Heart left ventricle (tissue), 16 donors: ENCODE results near the gene FAM187B. TPM values are rescaled to one million over a fixed set of nuclear protein-coding genes. Genes with fewer than 3 reads are reported as not detected.

Source experiments
- ATAC-seq, 4 donors: fragments of 200-7000 bp; cut with Tn5 transposase; one replicate each; pipeline ENCODE4 v1.9.1; 2020 to 2022; ENCODE audit warnings: moderate library complexity in 4 of 4, mild to moderate bottlenecking in 3 of 4, moderate number of reproducible peaks in 1 of 4
- DNase-seq, 5 donors: peaks; one replicate each; pipeline ENCODE4 v3.0.0-alpha.2; 2020
- H3K27ac ChIP-seq, 12 donors: fragments of 200-600 bp; sonication (generic) in 4 of 12; one replicate each; pipeline versions ENCODE4 v1.5.0 to v1.8.0; 2016 to 2022; ENCODE audit warnings: mild to moderate bottlenecking in 2 of 12
- H3K27me3 ChIP-seq, 9 donors: fragments of 200-600 bp; sonication (generic) in 2 of 9; one replicate each; pipeline versions ENCODE4 v1.5.1 to v1.8.0; 2016 to 2022; ENCODE audit warnings: mild to moderate bottlenecking in 3 of 9
- H3K36me3 ChIP-seq, 9 donors: fragments of 200-600 bp; sonication (generic) in 2 of 9; one replicate each; pipeline versions ENCODE4 v1.5.0 to v1.8.0; 2018 to 2022; ENCODE audit warnings: mild to moderate bottlenecking in 2 of 9
- H3K4me1 ChIP-seq, 12 donors: fragments of 200-600 bp; sonication (generic) in 4 of 12; one replicate each; pipeline versions ENCODE4 v1.5.0 to v1.8.0; 2016 to 2022; ENCODE audit warnings: mild to moderate bottlenecking in 3 of 12
- H3K4me3 ChIP-seq, 12 donors: fragments of 200-600 bp; sonication (generic) in 4 of 12; one replicate each; pipeline versions ENCODE4 v1.5.0 to v1.8.0; 2017 to 2022; ENCODE audit warnings: mild to moderate bottlenecking in 9 of 12, moderate library complexity in 4 of 12
- H3K9me3 ChIP-seq, 12 donors: fragments of 200-600 bp; sonication (generic) in 4 of 12; one replicate each; pipeline versions ENCODE4 v1.5.0 to v1.8.0; 2016 to 2022; ENCODE audit warnings: mild to moderate bottlenecking in 1 of 12
- POLR2A ChIP-seq, 2 donors: fragments of 450-650 bp; IDR thresholded peaks; one replicate each; pipeline ENCODE4 v1.6.1; 2017; ENCODE audit warnings: antibody characterized with exemption in 2 of 2, mild to moderate bottlenecking in 2 of 2, moderate library complexity in 2 of 2
- WGBS, 4 donors: extraction: QIAGEN DNeasy Blood & Tissue Kit in 2 of 4; methylation state at CpG; one replicate each; pipeline versions ENCODE4 v1.1.5 to v1.1.7; 2013 to 2018; 5-methylcytosine and 5-hydroxymethylcytosine counted together
- intact Hi-C, 10 donors: fragments of 100-400 bp; cut with DNase I; formaldehyde crosslinking; loops; one replicate each; pipeline versions ENCODE4 v1.11.1 to v1.14.2; 2022
- polyA plus RNA-seq, 2 donors: library from polyadenylated mRNA; stranded (reverse); fragments of 200-250 nt; gene quantifications; one replicate each; pipeline ENCODE4 v1.2.3, GENCODE V29; 2013
- total RNA-seq, 9 donors: library from RNA; depleted of rRNA in 2 of 9; stranded (reverse); fragments of >200 nt in 2 of 9; fragmentation: NEBNext Ultra II Directional in 3 of 9; extraction: Animal tissue kit (Norgen Biotek cat#: 25700) in 3 of 9; gene quantifications; one replicate each; pipeline versions ENCODE4 v1.1.0 to v1.2.4, GENCODE V29; 2016 to 2023
- TF ChIP-seq, protein P1 (sequence below), 12 donors: fragments of 200-600 bp; sonication (generic) in 4 of 12; IDR thresholded peaks; one replicate each; pipeline versions ENCODE4 v1.5.0 to v1.8.0; 2018 to 2022; ENCODE audit warnings: antibody characterized with exemption in 12 of 12, mild to moderate bottlenecking in 5 of 12
- donor health status: ischemic (EF 13 %, LVEDD 7.1; RV severe dilation, severe dysfunction).
- donor health status: healthy with polysubstance abuse.
- donor health status: DM: no; HTN: yes; CAD: no.
- donor health status: DM: no; HTN: no; CAD: no.
- donor health status: ischemic (EF 25% LVEDD 6.9; RV normal size, moderate dysfunction).
- donor health status: ischemic (EF 25% LVEDD 5.7; RV mildly dilated, moderate dysfunction).
- donor health status: healthy.
- donor health status: DM: yes; HTN: yes; CAD: no.
- donor health status: ischemic (EF 35%, LVEDD 5.7; RV mildly dilated, moderate dysfunction).
- donor health status: nonischemic (EF 11% LVEDD 7.7; RV severe dilation, severe dysfunction).
- donor health status: DM: yes; HTN: yes; CAD: no.
- donor health status: PGD.
- donor health status: ischemic (EF 29% LVEDD 5.4; RV normal size, mild dysfunction).
- donor health status: nonischemic (EF 23%, LVEDD 6.1; RV moderate dilation, normal function).

FAM187B gene
- total and polyA plus RNA-seq, 11 donors, result 0.06 TPM; not detected in 10

- Histone ChIP-seq H3K36me3 (peaks cover 5 to 24% (median 21%) of the 10 kb centered on the region in 9 donors), H3K27ac (peak overlapping the region; percentile 75 to 99 (median 97)), H3K9me3 (no peaks in the 10 kb centered on the region), H3K4me3 (peak overlapping the region; percentile 42 to 97 (median 87)), H3K4me1 (peaks cover 3 to 59% (median 31%) of the 10 kb centered on the region in 12 donors), H3K27me3 (no peaks in the 10 kb centered on the region)
- TF ChIP-seq POLR2A (IDR thresholded peaks at IDR 0.05), result no peak
- TF ChIP-seq, protein P1, sequence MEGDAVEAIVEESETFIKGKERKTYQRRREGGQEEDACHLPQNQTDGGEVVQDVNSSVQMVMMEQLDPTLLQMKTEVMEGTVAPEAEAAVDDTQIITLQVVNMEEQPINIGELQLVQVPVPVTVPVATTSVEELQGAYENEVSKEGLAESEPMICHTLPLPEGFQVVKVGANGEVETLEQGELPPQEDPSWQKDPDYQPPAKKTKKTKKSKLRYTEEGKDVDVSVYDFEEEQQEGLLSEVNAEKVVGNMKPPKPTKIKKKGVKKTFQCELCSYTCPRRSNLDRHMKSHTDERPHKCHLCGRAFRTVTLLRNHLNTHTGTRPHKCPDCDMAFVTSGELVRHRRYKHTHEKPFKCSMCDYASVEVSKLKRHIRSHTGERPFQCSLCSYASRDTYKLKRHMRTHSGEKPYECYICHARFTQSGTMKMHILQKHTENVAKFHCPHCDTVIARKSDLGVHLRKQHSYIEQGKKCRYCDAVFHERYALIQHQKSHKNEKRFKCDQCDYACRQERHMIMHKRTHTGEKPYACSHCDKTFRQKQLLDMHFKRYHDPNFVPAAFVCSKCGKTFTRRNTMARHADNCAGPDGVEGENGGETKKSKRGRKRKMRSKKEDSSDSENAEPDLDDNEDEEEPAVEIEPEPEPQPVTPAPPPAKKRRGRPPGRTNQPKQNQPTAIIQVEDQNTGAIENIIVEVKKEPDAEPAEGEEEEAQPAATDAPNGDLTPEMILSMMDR (IDR thresholded peaks at IDR 0.05), result no peak
- DNase-seq (peak; percentile 65 to 82 (median 69)), ATAC-seq (peak; percentile 15 to 56 (median 44))
- WGBS, 4 donors, result 1 to 2% (median 1%) methylated on average over 32 to 40 of the region's 40 CpGs
- intact Hi-C loops, result loop anchor here in 8 of 10 donors (5.0 to 10.0 kb wide), 7 partner anchors 110 to 447 kb away; partner anchors contain the start of genes FXYD7 (in 5 of the 8), FXYD5 (in 1 of the 8), HPN (in 1 of the 8) and KMT2B (in 1 of the 8)
Measured at GRCh38 chr19:35267353-35267817, 38.8 kb upstream of the FAM187B start.

GRCh38 chr19:35266520-35267352 lies 38.2 kb upstream of the FAM187B start:
- no peak for TF ChIP-seq POLR2A (IDR thresholded peaks at IDR 0.05)
- TF ChIP-seq, protein P1 (IDR thresholded peaks at IDR 0.05), result no peak
- WGBS, 4 donors, result 37 to 76% (median 41%) methylated on average over 17 to 39 of the region's 39 CpGs
- no peaks in the 10 kb centered on the region for H3K27me3 ChIP-seq
- intact Hi-C loops, result loop anchor here in 8 of 10 donors (5.0 to 10.0 kb wide), 7 partner anchors 109 to 448 kb away; partner anchors contain the start of genes FXYD7 (in 5 of the 8), FXYD5 (in 1 of the 8), HPN (in 1 of the 8) and KMT2B (in 1 of the 8)
- peak overlapping the region; percentile 42 to 97 (median 87) for H3K4me3 ChIP-seq
- H3K4me1 ChIP-seq, result peaks cover 3 to 52% (median 31%) of the 10 kb centered on the region in 12 donors
- H3K27ac ChIP-seq, result peak overlapping the region; percentile 75 to 99 (median 97)
- H3K36me3 ChIP-seq, result peaks cover 5 to 18% (median 16%) of the 10 kb centered on the region in 9 donors
- H3K9me3 ChIP-seq, result no peaks in the 10 kb centered on the region
- ATAC-seq (peak in 3 of 4 donors; percentile 6 to 27 (median 23)), DNase-seq (peak in 2 of 5 donors; percentile 56 to 69)

- peak in 2 of 5 donors; percentile 16 to 63 for DNase-seq
Measured at GRCh38 chr19:35265900-35266519, 37.5 kb upstream of the FAM187B start.

More at GRCh38 chr19:35265900-35266519, 37.5 kb upstream of the FAM187B start:
- Histone ChIP-seq H3K27me3 (no peaks in the 10 kb centered on the region), H3K4me1 (peaks cover 3 to 54% (median 31%) of the 10 kb centered on the region in 12 donors), H3K9me3 (no peaks in the 10 kb centered on the region), H3K36me3 (peaks cover under 1 to 11% (median 9%) of the 10 kb centered on the region in 9 donors), H3K4me3 (no peak overlapping the region), H3K27ac (peak overlapping the region in 4 of 12 donors; percentile 27 to 98 (median 96))
- ATAC-seq, result no peak
- intact Hi-C loops, result loop anchor here in 8 of 10 donors (5.0 to 10.0 kb wide), 7 partner anchors 109 to 449 kb away; partner anchors contain the start of genes FXYD7 (in 5 of the 8), FXYD5 (in 1 of the 8), HPN (in 1 of the 8) and KMT2B (in 1 of the 8)
- 83 to 87% (median 85%) methylated on average over 4 to 10 of the region's 10 CpGs for WGBS, 4 donors
- TF ChIP-seq POLR2A (IDR thresholded peaks at IDR 0.05), result no peak
- TF ChIP-seq, protein P1 (IDR thresholded peaks at IDR 0.05), result no peak
